ENCODE data around the gene RTN4R. TPM values are rescaled to one million over a fixed set of nuclear protein-coding genes. Genes with fewer than 3 reads are reported as not detected.
"Not testable (repeated sequence)": the region's sequence is repeated elsewhere in the genome, so short reads cannot be mapped to it uniquely, and the experiment has no call there.

RTN4R gene
- total RNA-seq, 4 donors from 2014 or later: 9.1 to 15.7 (median 12.9) TPM

DNA sequence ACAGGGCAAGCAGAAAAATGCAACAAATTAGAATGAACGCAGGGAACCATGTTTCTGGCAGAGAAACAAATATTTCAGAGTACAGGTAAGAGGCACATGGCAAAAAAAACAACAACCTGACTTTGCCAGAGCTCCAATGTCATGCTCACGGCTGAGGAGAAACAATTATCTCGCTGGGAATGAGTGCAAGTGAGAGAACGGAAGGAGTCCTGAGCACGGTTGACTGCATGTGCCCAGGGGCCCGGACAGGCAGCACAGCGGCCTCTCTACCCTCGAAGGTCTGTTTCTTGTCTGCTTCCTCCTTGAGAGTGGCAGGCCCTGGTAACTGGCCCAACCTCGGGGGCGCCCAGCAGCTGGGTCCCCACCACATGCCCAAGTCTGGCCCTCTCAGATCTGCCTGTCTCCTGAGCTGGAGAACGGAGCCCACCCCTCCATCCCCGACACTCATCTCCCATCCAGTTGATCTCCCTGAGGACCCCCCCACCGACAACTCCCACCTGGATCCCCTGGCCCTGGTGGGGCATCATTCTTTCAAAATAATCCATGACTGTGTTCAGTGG lies 24.6 kb upstream of the RTN4R start:
- no peak overlapping the region for H3K4me3 ChIP-seq (ENCODE audit: low read depth, poor library complexity, severe bottlenecking)
- intact Hi-C loops (cut with DNase I; ENCODE audit: low total_unique reads): no loop called here
- TF ChIP-seq POLR2A (IDR thresholded peaks at IDR 0.05): no peak
- no peak for TF ChIP-seq CTCF (IDR thresholded peaks at IDR 0.05)
- 69 to 72% methylated on average over 13 of the region's 13 CpGs for WGBS, 2 donors
- no peak for DNase-seq (ENCODE audit: low spot score in 2 of 2)

GRCh38 chr22:20292108-20292507 lies 24.0 kb upstream of the RTN4R start:
- TF ChIP-seq CTCF (IDR thresholded peaks at IDR 0.05) (no peak), POLR2A (IDR thresholded peaks at IDR 0.05) (no peak)
- 64 to 68% methylated on average over 5 of the region's 5 CpGs for WGBS, 2 donors
- no peak overlapping the region for H3K4me3 ChIP-seq (ENCODE audit: low read depth, poor library complexity, severe bottlenecking)
- intact Hi-C loops (cut with DNase I; ENCODE audit: low total_unique reads): no loop called here
- DNase-seq (ENCODE audit: low spot score in 2 of 2): no peak

DNA sequence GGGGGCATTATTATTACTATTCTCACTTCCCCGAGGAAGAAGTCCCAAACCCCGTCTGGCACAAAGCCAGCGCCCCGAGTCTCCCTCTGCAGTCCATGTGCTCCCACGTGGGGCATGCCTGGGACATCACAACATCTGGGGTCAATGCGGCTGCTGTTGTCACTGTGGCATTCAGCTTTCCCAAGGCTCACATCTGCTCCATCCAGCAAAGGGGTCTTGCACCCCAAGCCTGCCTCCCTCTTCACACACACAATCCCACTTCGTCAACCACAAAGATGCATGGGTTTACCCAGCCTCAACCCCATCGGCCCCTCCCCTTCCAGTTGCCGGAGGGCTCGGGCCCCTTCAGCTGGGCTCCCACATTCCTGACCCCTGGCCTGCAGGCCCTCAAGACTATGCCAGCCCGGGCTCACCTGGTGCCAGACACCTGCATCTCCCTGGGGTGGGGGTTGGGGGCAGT lies 23.5 kb upstream of the RTN4R start:
- DNase-seq (ENCODE audit: low spot score in 2 of 2): no peak
- 36 to 39% methylated on average over 11 of the region's 11 CpGs for WGBS, 2 donors
- intact Hi-C loops (cut with DNase I; ENCODE audit: low total_unique reads): no loop called here
- TF ChIP-seq CTCF (IDR thresholded peaks at IDR 0.05) (no peak), POLR2A (IDR thresholded peaks at IDR 0.05) (no peak)
- H3K4me3 ChIP-seq (ENCODE audit: low read depth, poor library complexity, severe bottlenecking): no peak overlapping the region

DNA sequence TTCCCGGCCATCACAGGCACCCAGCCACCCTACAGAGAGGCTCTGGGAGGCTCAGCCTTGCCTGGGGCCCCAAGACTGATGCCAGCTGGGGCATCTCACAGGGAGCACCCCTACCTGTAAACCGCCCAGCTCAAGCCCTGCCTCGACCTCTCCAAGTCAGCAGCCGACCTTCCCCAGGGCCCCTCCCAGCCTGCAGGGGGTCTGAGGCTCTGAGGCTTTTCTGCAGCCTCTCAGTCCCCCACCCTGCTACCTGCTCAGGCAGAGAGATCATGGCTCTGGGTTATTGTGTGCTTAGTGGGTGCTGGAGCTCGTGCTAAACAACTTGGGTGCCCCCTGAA lies 23.1 kb upstream of the RTN4R start:
- WGBS, 2 donors: 32 to 47% methylated on average over 3 to 5 of the region's 5 CpGs
- TF ChIP-seq POLR2A (IDR thresholded peaks at IDR 0.05): no peak
- no peak for TF ChIP-seq CTCF (IDR thresholded peaks at IDR 0.05)

DNA sequence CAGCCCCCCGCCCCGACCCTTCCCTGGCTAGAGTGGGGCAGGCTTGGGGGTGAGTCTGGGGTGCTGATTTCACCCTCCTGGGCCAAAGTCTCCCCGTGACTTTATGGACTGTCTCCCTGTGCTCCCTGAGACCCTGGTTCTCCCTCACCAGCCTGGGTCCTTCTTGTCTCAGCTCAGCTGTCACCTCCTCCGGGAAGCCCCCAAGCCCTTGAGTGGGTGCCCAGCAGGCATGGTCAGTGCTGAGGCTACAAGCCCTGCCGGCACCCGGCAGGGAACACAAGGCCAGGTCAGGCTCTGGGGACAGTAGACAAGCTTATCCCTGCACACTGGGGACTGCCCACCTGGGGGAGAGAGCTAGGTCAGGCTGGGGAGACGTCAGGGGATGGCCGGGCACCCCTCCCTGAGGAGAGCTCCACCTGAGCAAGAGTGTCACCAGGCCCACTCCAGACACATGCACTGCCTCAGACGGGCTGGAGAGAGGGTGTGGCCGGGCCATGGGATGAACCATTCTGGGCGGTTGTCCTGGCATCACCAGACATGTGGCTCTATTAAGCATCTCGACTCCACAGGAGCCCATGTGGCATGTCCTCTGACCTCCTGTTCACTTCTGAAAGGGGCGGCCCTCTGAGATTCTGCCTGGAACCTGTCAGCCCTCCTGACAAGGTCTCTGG lies 22.6 kb upstream of the RTN4R start:
- no peak overlapping the region for H3K4me3 ChIP-seq (ENCODE audit: low read depth, poor library complexity, severe bottlenecking)
- intact Hi-C loops (cut with DNase I; ENCODE audit: low total_unique reads): no loop called here
- no peak for TF ChIP-seq CTCF (IDR thresholded peaks at IDR 0.05)
- TF ChIP-seq POLR2A (IDR thresholded peaks at IDR 0.05): no peak
- DNase-seq (ENCODE audit: low spot score in 2 of 2): no peak
- WGBS, 2 donors: 74 to 77% methylated on average over 12 to 13 of the region's 13 CpGs

More for the DNA sequence above, 23.1 kb upstream of the RTN4R start:
- no peak overlapping the region for H3K4me3 ChIP-seq (ENCODE audit: low read depth, poor library complexity, severe bottlenecking)
- no peak for DNase-seq (ENCODE audit: low spot score in 2 of 2)
- intact Hi-C loops (cut with DNase I; ENCODE audit: low total_unique reads): no loop called here

- 67 to 76% methylated on average over 4 to 10 of the region's 10 CpGs for WGBS, 2 donors
- intact Hi-C loops (cut with DNase I; ENCODE audit: low total_unique reads): no loop called here
- no peak for DNase-seq (ENCODE audit: low spot score in 2 of 2)
- TF ChIP-seq CTCF (IDR thresholded peaks at IDR 0.05) (no peak), POLR2A (IDR thresholded peaks at IDR 0.05) (no peak)
- no peak overlapping the region for H3K4me3 ChIP-seq (ENCODE audit: low read depth, poor library complexity, severe bottlenecking)
These were observed 21.9 kb upstream of the RTN4R start for GRCh38 chr22:20290045-20290392.

DNA sequence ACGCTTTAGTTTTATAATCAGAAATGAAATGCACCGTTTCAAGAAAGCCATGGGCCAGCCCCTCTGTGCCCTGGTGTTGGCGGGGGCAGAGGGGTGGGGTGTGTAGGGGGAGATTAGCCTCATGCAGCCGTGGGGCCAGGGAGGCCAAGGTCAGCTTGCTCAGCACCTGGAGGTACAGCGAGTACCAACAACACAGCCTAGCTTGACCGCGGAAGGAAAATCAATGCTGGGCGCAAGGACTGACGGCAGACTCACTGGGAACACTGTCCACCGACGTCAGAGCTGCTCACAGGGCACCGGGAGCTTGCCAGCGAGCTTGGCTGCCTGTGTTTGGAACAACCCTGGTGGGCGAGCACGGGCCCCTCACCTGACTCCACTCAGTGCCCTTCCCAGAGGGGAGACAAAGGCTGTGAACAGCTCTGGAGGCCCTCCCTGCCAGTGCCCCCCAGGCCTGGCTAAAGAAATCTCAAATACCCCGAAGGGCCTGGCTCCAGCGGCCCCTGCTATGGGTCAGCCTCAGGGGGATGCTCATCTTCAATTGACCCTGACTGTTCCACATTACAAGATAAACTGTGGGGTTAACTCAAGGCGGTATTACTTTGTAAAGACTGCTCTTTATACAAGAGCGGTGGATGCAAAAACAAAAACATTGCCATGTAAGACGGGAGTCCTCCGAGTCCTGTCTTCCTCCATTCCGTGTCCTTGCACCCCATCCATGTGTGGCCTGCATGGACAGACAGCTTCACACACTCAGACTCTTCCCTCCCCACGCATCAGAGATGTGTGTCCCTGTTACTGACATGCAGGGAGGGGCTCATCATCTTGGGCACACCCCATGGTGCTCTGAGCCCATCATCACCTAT lies 21.3 kb upstream of the RTN4R start:
- H3K4me3 ChIP-seq (ENCODE audit: low read depth, poor library complexity, severe bottlenecking); intact Hi-C loops (cut with DNase I; ENCODE audit: low total_unique reads); DNase-seq (ENCODE audit: low spot score in 2 of 2): not testable (repeated sequence)
- 87% methylated on average over 20 of the region's 23 CpGs for WGBS, 2 donors

Data from lower leg skin (tissue), 4 donors.